ENCODE measurements around the gene ADAM33. TPM values are rescaled to one million over a fixed set of nuclear protein-coding genes. Genes with fewer than 3 reads are reported as not detected.

The ADAM33 gene
- total RNA-seq, 1 donor from 2014 or later = not detected

DNA sequence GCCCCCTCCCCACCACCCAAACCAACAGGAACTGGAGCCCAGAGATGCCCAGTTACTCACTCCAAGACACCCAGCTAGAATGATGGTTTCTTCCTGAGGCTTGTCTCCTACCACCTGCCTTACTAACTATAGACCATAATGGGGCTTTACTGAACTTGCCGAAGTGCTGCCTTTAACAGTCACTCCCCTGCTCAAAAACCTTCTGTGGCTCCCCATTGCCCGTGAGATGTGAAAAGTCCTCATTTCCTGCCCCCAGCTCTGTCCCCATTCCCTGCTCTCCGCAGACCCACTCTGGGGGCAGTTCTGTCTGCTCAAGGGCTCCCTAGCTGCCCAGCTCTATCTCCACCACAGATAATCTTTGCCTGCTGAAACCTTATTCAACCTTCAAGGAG is 25.7 kb upstream of the ADAM33 start:
- no peak for DNase-seq (ENCODE audit: low read depth)
- TF ChIP-seq, protein P1, sequence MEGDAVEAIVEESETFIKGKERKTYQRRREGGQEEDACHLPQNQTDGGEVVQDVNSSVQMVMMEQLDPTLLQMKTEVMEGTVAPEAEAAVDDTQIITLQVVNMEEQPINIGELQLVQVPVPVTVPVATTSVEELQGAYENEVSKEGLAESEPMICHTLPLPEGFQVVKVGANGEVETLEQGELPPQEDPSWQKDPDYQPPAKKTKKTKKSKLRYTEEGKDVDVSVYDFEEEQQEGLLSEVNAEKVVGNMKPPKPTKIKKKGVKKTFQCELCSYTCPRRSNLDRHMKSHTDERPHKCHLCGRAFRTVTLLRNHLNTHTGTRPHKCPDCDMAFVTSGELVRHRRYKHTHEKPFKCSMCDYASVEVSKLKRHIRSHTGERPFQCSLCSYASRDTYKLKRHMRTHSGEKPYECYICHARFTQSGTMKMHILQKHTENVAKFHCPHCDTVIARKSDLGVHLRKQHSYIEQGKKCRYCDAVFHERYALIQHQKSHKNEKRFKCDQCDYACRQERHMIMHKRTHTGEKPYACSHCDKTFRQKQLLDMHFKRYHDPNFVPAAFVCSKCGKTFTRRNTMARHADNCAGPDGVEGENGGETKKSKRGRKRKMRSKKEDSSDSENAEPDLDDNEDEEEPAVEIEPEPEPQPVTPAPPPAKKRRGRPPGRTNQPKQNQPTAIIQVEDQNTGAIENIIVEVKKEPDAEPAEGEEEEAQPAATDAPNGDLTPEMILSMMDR (conservative IDR thresholded peaks at IDR 0.05; ENCODE audit: low read depth, low read length) = no peak
- no peak overlapping the region for H3K4me3 ChIP-seq (ENCODE audit: low read depth, low read length)

DNA sequence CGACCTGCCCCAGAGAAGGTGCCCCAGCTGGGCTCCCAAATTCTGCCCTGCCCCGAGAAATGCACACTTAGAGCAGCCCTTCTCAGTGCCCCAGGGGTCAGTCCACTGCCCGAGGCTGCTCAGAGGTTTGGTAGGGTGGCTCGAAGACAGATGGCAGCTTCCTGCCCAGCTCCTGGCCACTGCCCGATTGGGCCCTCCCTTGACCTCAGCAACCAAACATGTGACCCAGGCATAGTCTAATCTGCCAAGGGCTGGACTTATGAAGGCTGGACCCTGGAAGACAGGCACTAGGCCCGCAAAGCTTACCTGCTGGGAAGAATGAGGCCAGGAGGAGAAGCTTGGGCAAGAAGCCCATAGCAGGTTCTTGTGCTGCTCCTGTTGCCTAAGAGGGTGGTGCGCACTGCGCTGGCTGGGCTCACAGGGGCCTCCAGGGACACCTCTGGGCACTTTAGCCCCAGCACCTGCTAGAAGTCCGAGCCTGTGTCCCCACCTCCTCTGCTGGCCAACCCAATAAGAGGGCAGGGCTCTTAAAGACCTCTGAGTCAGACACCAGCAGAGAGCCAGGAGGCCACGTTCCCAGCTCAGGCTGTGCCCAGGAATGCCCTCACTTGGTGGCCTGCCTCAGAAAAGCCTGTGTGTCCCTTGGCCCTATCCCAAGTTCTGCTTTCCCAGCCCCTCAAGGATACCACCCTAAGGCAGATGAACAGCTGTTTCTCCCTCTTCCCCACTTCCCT is 25.1 kb upstream of the ADAM33 start:
- no peak overlapping the region for H3K4me3 ChIP-seq (ENCODE audit: low read depth, low read length)
- TF ChIP-seq, protein P1 (conservative IDR thresholded peaks at IDR 0.05; ENCODE audit: low read depth, low read length) = no peak
- no peak for DNase-seq (ENCODE audit: low read depth)

DNA sequence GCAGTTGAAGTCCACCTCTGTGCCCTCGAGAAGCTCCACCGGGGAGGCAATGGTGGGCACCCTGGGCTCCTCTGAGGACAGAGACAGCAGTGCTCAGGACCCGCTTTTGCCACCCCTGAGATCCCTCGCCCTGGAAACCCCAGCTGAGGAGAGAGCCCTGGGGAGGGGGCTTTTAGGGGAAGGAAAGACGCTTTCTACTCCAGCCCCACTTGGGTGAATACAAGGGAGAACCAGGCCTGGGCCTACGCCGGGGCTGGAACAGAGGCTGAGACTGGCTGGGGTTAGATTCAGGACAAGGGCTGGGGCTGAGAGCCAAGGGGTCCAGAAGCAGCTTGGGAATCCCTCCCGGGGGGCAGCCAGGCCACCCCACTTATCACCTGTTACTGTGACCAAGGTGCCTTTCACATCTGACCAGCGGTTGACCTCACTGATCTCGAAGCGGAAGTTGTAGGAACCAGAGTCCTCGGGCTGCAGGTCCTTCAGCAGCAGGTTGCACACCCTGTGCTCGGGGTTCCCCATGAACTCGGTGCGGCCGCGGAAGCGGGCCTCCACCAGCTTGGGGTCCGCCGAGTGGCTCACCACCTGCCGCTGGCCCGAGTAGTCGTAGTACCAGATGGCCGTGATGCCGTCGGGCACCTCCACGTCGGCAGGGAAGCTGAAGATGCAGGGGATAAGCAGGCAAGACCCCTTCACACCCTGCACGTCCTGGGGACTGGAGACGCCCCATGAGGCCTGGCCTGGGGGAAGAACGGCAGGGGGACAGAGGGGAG is 24.3 kb upstream of the ADAM33 start:
- DNase-seq (ENCODE audit: low read depth) = no peak
- TF ChIP-seq, protein P1 (conservative IDR thresholded peaks at IDR 0.05; ENCODE audit: low read depth, low read length) = no peak
- no peak overlapping the region for H3K4me3 ChIP-seq (ENCODE audit: low read depth, low read length)

DNA sequence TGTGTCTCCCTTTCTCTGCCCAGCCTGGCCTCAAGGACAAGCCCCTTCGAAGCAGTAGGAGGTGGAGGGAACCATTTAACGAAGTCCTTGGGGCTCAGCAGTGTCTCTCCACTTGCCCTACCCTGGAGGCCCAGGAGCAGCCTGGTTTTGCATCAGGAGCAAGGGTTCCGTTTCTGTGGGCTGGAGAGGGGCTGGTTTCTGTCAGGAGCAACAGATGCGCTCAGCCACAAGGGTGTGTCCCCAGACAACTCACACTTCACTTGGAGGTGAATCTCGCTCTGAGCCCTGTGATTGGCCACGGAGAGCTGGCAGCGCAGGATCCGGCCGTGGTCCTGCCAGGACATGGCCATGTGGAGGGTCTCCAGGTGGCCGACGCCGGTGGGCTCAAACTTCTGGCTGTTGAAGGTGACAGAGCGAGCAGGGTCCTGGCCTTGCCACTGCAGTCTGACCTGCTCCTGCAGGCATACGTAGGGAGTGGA is 23.7 kb upstream of the ADAM33 start:
- DNase-seq (ENCODE audit: low read depth) = no peak
- TF ChIP-seq, protein P1 (conservative IDR thresholded peaks at IDR 0.05; ENCODE audit: low read depth, low read length) = no peak
- H3K4me3 ChIP-seq (ENCODE audit: low read depth, low read length) = no peak overlapping the region

DNA sequence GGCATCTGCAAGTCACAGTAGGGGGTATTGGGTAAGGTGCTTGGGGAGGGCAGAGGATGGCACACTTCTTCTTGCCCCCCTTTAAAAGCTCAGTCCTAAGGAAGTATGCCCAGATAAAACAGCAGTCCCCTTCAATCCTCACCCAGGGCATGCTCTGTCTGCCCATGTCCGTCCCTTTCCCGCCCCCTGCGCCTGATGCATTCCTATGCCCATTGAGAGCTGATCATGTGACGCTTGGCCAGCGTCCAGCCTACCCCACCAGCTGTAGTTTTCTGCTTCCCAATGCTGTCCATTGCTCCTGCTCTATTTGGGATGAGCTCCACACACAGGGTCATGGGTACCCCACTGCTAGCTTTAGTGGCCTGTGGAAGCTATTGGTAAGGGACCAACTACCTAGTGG is 22.3 kb upstream of the ADAM33 start:
- H3K4me3 ChIP-seq (ENCODE audit: low read depth, low read length) = no peak overlapping the region
- DNase-seq (ENCODE audit: low read depth) = no peak
- TF ChIP-seq, protein P1 (conservative IDR thresholded peaks at IDR 0.05; ENCODE audit: low read depth, low read length) = no peak

DNA sequence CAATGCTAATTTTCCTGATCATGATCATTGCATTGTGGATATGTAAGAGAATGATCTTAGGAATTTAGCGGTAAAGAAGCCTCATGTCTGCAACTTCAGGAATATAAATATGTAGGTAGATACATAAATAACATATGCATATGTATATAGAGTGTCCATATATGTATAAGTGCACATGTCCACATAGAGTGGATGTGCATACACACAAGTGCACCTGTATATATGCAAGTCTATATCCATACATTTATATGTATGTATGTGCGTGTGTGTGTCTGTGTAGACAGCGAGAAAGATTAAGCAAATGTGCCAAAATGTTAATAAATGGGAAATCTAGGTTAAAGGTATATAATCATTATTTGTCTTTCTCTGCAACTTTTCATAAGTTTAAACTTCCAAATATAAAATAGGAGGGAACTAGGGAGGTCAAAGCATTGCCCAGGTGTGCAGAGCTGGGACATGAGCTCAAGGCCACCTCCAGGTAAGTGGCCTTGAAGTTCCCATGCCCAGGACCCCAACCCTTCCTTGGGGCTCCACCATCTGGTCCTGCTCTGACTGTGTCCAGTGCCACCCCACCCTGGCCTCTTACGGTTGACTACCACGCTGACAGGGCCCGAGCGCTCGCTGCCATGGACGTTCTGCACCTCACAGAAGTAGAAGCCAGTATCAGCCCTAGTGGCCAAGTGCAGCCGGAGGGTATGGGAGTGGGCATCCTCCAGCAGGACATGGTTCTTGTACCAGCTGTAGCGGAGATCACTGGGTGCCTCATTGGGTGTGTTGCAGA is 21.0 kb upstream of the ADAM33 start:
- DNase-seq (ENCODE audit: low read depth) = no peak
- TF ChIP-seq, protein P1 (conservative IDR thresholded peaks at IDR 0.05; ENCODE audit: low read depth, low read length) = no peak
- H3K4me3 ChIP-seq (ENCODE audit: low read depth, low read length) = no peak overlapping the region

Data from epithelial cell of proximal tubule (primary cell).